HepG2 (cell line): ENCODE data around the gene IGFBP6. TPM values are rescaled to one million over a fixed set of nuclear protein-coding genes. Genes with fewer than 3 reads are reported as not detected.

Experiments
- ATF7-NPFF ChIP-seq: sonication (generic); formaldehyde crosslinking; IDR thresholded peaks from 2 replicates; pipeline ENCODE4 v1.8.1; 2023; ENCODE audit warnings: mild to moderate bottlenecking, low read depth, missing genetic modification reagents, moderate library complexity
- BRD4 ChIP-seq: sonication (generic); formaldehyde crosslinking; IDR thresholded peaks from 2 replicates; pipeline ENCODE4 v1.4.0; 2020; ENCODE audit warnings: missing genetic modification reagents
- CBX5 ChIP-seq: sonication (generic); formaldehyde crosslinking; IDR thresholded peaks from 2 replicates; pipeline ENCODE4 v1.4.0; 2020; ENCODE audit warnings: missing genetic modification reagents, borderline replicate concordance
- MYC ChIP-seq: sonication (generic); formaldehyde crosslinking; IDR thresholded peaks from 2 replicates; pipeline ENCODE4 v1.9.0; 2021; ENCODE audit warnings: missing genetic modification reagents, borderline replicate concordance
- MYNN ChIP-seq: sonication (generic); formaldehyde crosslinking; IDR thresholded peaks from 2 replicates; pipeline ENCODE4 v1.4.0; 2020; ENCODE audit warnings: mild to moderate bottlenecking, low read depth, missing genetic modification reagents
- PITX1 ChIP-seq: sonication (generic); formaldehyde crosslinking; IDR thresholded peaks from 2 replicates; pipeline ENCODE4 v1.5.1; 2020; ENCODE audit warnings: mild to moderate bottlenecking, missing genetic modification reagents
- ZBTB7A ChIP-seq: sonication (generic); formaldehyde crosslinking; IDR thresholded peaks from 2 replicates; pipeline ENCODE4 v1.8.0; 2022; ENCODE audit warnings: mild to moderate bottlenecking, missing genetic modification reagents
- ZNF234 ChIP-seq: sonication (generic); formaldehyde crosslinking; conservative IDR thresholded peaks from 2 replicates; pipeline ENCODE4 v1.5.1; 2020; ENCODE audit warnings: mild to moderate bottlenecking, missing genetic modification reagents
- ZNF274 ChIP-seq: sonication (generic); formaldehyde crosslinking; IDR thresholded peaks from 2 replicates; pipeline ENCODE4 v1.5.1; 2020; ENCODE audit warnings: mild to moderate bottlenecking, missing genetic modification reagents
- ZNF333 ChIP-seq: sonication (generic); formaldehyde crosslinking; IDR thresholded peaks from 2 replicates; pipeline ENCODE4 v1.4.0; 2020; ENCODE audit warnings: mild to moderate bottlenecking, missing genetic modification reagents, borderline replicate concordance
- ZNF543 ChIP-seq: sonication (generic); formaldehyde crosslinking; IDR thresholded peaks from 2 replicates; pipeline ENCODE4 v1.4.0; 2020; ENCODE audit warnings: mild to moderate bottlenecking, missing genetic modification reagents
- ZNF549 ChIP-seq: sonication (generic); formaldehyde crosslinking; IDR thresholded peaks from 2 replicates; pipeline ENCODE4 v1.5.0; 2020; ENCODE audit warnings: missing genetic modification reagents
- ZNF850 ChIP-seq: sonication (generic); formaldehyde crosslinking; conservative IDR thresholded peaks from 2 replicates; pipeline ENCODE4 v1.9.0; 2021; ENCODE audit warnings: mild to moderate bottlenecking, missing genetic modification reagents
- polyA plus RNA-seq, 8 experiments: library from polyadenylated mRNA; depleted of rRNA in 3 of 8; stranded (reverse) in 7 of 8; unstranded in 1 of 8; fragments of >200 nt; fragmentation: Illumina TruSeq in 4 of 8; extraction: Trizol in 4 of 8; gene quantifications; 2 replicates each; pipeline versions ENCODE4 v1.2.1 to v1.2.3, GENCODE V29; 2011 to 2016; ENCODE audit warnings: low read depth in 4 of 8, missing spikeins in 1 of 8, mixed read lengths in 1 of 8; ENCODE audit not compliant: insufficient read depth in 1 of 8
- total RNA-seq, 5 experiments: library from RNA; depleted of rRNA; stranded (reverse); fragments of >200 nt; fragmentation: Illumina TruSeq; extraction: Trizol; gene quantifications; 2 replicates each; pipeline ENCODE4 v1.2.3, GENCODE V29; 2016; ENCODE audit warnings: low read depth in 1 of 5
- TF ChIP-seq, protein P1 (sequence below): sonication (generic); formaldehyde crosslinking; IDR thresholded peaks from 2 replicates; pipeline ENCODE4 v1.4.0; 2020; ENCODE audit warnings: mild to moderate bottlenecking, missing genetic modification reagents
- TF ChIP-seq, protein P2 (sequence below): sonication (generic); formaldehyde crosslinking; IDR thresholded peaks from 2 replicates; pipeline ENCODE4 v1.4.0; 2020; ENCODE audit warnings: missing genetic modification reagents
- TF ChIP-seq, protein P3 (sequence below): sonication (generic); formaldehyde crosslinking; IDR thresholded peaks from 2 replicates; pipeline ENCODE4 v1.9.0; 2021; ENCODE audit warnings: missing genetic modification reagents, borderline replicate concordance
- TF ChIP-seq, protein P4 (sequence below): IDR thresholded peaks from 2 replicates; pipeline ENCODE4 v1.6.1; 2016; ENCODE audit warnings: mild to moderate bottlenecking, missing biosample characterization, missing genetic modification reagents
- TF ChIP-seq, protein P5 (sequence below): sonication (generic); formaldehyde crosslinking; IDR thresholded peaks from 2 replicates; pipeline ENCODE4 v1.9.0; 2021; ENCODE audit warnings: missing genetic modification reagents, borderline replicate concordance

The IGFBP6 gene
- total and polyA plus RNA-seq, 2 of the 13 experiments (the other 11 are each of a cell fraction or from before 2014, with no cell fraction given) = 3.9 to 25.2 TPM

DNA sequence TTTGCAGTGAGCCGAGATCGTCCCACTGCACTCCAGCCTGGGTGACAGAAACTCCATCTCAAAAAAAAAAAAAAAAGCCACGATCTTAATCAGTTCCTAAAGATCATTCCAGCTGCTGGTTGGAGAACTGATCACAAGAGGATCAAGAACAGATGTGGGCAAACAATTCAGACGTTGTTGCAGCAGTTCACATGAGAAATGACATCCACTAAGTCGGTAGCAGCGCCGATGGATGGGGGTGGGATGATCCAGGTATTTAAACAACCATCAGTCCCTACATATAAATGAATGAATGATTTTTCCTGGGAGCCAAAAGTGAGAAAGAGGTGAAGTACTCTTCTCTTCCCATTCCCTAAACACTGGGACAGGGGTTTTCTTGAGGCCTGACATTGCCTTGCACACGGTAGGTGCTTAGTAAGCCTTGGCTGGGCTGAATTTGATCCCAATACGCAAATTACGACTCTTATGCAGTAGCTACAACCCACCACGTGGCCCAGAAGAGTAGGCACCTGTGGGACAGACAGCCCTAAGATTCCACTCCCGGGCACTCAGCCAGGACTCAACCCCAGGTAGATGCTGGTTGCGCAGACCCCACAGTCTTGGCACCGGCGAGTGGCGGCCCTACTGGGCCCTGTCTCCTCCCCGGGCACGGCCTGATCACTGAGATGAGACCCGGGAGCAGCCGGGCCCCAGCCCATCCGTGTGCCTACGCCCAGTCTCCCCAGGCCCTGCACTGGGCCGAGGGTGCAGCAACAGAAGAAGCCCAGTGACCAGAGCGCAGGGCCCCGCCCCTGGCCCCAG lies 18.8 kb upstream of the IGFBP6 start (continued):
- 0 out of 2 replicates have a peak, but pooled peaks have one; percentile 5 for TF ChIP-seq ZNF274
- TF ChIP-seq BRD4 (CRISPR knock-in tag) = peak; percentile 60; the same call in 1 of the 2 replicates
- TF ChIP-seq MYC (CRISPR knock-in tag) = peak; percentile 75; the same call in 1 of the 2 replicates
- no peak for TF ChIP-seq ZNF549 (CRISPR knock-in tag)
- TF ChIP-seq ZNF850 (CRISPR knock-in tag) = no peak
- TF ChIP-seq ZBTB7A (CRISPR knock-in tag) = no peak
- TF ChIP-seq, protein P1, sequence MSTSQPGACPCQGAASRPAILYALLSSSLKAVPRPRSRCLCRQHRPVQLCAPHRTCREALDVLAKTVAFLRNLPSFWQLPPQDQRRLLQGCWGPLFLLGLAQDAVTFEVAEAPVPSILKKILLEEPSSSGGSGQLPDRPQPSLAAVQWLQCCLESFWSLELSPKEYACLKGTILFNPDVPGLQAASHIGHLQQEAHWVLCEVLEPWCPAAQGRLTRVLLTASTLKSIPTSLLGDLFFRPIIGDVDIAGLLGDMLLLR (CRISPR knock-in tag) = peak; percentile 65
- TF ChIP-seq ATF7-NPFF (CRISPR knock-in tag) = peak; percentile 68; the same call in 1 of the 2 replicates
- TF ChIP-seq, protein P2, sequence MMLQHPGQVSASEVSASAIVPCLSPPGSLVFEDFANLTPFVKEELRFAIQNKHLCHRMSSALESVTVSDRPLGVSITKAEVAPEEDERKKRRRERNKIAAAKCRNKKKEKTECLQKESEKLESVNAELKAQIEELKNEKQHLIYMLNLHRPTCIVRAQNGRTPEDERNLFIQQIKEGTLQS (CRISPR knock-in tag) = no peak
- TF ChIP-seq, protein P3, sequence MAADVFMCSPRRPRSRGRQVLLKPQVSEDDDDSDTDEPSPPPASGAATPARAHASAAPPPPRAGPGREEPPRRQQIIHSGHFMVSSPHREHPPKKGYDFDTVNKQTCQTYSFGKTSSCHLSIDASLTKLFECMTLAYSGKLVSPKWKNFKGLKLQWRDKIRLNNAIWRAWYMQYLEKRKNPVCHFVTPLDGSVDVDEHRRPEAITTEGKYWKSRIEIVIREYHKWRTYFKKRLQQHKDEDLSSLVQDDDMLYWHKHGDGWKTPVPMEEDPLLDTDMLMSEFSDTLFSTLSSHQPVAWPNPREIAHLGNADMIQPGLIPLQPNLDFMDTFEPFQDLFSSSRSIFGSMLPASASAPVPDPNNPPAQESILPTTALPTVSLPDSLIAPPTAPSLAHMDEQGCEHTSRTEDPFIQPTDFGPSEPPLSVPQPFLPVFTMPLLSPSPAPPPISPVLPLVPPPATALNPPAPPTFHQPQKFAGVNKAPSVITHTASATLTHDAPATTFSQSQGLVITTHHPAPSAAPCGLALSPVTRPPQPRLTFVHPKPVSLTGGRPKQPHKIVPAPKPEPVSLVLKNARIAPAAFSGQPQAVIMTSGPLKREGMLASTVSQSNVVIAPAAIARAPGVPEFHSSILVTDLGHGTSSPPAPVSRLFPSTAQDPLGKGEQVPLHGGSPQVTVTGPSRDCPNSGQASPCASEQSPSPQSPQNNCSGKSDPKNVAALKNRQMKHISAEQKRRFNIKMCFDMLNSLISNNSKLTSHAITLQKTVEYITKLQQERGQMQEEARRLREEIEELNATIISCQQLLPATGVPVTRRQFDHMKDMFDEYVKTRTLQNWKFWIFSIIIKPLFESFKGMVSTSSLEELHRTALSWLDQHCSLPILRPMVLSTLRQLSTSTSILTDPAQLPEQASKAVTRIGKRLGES = peak; percentile 41; the same call in 1 of the 2 replicates
- TF ChIP-seq, protein P4, sequence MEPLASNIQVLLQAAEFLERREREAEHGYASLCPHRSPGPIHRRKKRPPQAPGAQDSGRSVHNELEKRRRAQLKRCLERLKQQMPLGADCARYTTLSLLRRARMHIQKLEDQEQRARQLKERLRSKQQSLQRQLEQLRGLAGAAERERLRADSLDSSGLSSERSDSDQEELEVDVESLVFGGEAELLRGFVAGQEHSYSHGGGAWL (CRISPR knock-in tag) = peak; percentile 42; the same call in 1 of the 2 replicates
- 0 out of 2 replicates have a peak, but pooled peaks have one; percentile 3 for TF ChIP-seq PITX1
- TF ChIP-seq, protein P5, sequence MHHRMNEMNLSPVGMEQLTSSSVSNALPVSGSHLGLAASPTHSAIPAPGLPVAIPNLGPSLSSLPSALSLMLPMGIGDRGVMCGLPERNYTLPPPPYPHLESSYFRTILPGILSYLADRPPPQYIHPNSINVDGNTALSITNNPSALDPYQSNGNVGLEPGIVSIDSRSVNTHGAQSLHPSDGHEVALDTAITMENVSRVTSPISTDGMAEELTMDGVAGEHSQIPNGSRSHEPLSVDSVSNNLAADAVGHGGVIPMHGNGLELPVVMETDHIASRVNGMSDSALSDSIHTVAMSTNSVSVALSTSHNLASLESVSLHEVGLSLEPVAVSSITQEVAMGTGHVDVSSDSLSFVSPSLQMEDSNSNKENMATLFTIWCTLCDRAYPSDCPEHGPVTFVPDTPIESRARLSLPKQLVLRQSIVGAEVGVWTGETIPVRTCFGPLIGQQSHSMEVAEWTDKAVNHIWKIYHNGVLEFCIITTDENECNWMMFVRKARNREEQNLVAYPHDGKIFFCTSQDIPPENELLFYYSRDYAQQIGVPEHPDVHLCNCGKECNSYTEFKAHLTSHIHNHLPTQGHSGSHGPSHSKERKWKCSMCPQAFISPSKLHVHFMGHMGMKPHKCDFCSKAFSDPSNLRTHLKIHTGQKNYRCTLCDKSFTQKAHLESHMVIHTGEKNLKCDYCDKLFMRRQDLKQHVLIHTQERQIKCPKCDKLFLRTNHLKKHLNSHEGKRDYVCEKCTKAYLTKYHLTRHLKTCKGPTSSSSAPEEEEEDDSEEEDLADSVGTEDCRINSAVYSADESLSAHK (CRISPR knock-in tag) = no peak
- TF ChIP-seq ZNF333 (CRISPR knock-in tag) = peak; percentile 72; the same call in 1 of the 2 replicates
- peak; percentile 45; the same call in 1 of the 2 replicates for TF ChIP-seq ZNF543
- TF ChIP-seq ZNF234 (CRISPR knock-in tag) = peak; percentile 76; the same call in 1 of the 2 replicates
- TF ChIP-seq MYNN (CRISPR knock-in tag) = peak; percentile 54; the same call in 1 of the 2 replicates
- TF ChIP-seq CBX5 (CRISPR knock-in tag) = 0 out of 2 replicates have a peak, but pooled peaks have one; percentile 37
